GM18858 (cell line): ENCODE measurements around the gene ACAP3.

Experiments
- ATAC-seq: cut with Tn5 transposase; IDR thresholded peaks from one replicate; pipeline ENCODE4 v1.9.1; 2021; ENCODE audit not compliant: unreplicated experiment

Gene ACAP3

DNA sequence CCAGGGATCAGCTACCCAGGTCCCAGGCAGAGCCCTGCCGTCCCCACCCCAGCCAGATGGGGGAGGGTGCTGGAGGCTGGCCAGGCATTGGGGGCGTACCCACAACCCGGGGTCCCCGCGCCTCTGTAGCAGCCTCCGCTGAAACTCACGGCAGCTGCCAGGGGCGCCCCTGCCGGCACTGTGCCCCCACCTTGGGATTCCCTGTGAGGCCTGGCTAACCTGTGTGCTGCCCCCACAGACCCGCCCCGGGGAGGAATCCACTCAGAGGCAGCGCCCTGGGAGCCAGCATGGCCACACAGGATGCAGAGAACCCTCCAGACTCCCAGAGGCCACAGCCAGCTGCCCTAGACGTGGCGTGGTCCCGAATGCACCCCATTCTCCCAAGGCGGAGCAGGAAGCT, 37.7 kb upstream of the ACAP3 start:
- ATAC-seq, result no peak

DNA sequence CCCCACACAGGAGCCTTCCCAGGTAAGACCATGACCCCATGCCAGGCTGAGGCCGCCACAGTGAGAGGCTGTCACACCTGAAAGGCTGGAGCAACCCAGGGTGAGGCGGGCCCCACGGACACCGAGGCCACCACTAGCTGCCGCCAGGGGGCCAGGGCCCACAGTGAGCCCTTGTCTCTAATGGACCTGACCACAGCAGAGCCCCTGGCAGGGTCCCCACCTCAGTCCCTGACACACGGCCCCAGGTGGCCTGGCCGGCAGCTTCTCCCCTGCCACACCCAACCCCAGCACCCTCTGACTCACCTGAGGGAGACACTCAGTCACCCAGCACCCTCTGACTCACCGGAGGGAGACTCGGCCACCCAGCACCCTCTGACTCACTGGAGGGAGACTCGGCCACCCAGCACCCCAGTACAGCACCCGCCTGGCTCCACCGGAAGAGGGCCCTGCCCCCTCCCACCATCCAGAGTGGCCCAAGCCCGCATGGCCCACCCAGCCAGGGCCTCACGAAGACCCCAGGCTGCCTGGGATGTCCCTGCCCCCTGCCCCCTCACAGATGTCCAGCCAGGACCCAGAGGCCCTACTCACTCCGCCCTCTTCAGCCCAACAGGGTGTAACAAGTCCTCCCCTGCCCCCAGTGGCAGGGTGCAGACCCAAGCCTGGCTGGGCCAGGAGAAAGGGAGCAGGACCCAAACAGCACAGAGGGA, 37.1 kb upstream of the ACAP3 start:
- no peak for ATAC-seq

DNA sequence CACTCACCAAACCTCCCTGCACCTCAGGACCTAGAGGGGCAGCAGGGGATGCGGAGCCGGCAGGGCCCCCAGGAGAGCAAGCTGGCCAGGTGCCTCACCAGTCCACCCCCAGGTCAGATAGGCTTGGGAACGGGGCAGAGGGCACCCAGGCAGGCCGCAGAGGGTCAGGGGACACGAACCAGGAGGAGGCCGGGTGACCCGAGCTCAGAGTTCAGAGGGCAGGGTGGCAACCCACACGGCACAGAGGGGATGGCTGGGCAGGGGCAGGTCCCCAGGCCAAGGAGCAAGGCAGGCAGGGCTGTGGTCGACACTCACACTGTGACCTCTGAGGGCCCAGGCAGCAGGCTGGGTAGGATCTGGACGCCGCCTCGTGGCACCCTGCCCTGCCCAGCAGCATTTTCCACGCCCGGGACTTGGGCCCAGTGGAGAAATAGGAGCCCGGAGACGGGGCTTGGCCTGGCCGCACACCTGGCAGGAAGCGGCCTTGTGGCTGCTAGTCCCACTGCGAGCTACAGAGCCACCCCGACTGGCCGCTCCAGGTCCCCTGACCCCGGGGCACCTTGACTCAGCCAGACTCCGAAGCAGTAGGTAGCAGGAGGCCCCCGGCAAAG, 36.2 kb upstream of the ACAP3 start:
- ATAC-seq, result no peak

DNA sequence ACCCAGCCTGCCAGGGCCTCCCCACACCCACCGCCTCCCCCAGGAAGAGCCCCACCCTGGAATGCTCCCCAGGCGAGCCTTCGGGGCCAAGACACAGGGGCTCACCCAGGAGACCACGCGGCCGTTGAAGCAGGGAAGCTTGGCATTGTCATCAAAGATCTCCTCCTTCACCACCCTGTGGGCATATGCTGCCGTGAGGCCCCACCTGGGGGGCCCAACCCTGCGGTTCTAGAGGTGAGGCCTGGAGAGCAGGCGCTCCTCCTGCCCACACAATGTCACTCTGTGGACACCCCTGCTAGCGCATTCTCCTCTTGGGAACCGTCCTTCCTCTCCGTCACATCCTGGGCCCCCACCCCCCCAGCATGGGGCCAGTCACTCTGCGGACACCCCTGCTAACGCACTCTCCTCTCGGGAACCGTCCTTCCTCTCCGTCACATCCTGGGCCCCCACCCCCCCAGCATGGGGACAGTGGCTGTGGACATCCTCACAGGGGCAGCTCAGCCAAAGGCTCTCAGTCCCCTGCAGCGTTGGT, 34.9 kb upstream of the ACAP3 start:
- no peak for ATAC-seq

DNA sequence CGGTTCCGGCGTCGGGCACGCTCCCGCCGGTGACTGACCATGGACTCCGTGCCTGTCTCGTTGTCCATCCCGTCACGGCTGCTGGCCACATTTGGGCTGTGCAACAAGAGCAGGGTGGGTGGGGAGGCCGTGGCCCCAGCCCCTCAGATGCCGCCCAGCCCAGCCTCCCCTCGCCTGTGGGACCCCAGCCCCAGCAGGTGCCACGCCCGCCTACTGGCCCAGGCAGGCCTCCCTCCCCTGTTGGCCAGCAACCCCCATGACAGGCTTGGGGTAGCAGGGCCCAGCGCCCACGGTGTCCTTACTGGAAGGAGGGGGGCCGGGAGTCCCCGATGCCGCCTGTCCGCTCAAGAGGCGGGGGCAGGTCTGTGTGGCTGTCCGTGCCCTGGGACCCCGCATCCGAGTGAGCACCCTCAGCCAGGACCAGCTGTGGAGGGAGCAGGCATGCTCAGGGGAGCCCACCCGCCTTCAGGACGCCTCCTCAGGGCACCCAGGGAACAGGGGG, 34.4 kb upstream of the ACAP3 start:
- ATAC-seq, result no peak

DNA sequence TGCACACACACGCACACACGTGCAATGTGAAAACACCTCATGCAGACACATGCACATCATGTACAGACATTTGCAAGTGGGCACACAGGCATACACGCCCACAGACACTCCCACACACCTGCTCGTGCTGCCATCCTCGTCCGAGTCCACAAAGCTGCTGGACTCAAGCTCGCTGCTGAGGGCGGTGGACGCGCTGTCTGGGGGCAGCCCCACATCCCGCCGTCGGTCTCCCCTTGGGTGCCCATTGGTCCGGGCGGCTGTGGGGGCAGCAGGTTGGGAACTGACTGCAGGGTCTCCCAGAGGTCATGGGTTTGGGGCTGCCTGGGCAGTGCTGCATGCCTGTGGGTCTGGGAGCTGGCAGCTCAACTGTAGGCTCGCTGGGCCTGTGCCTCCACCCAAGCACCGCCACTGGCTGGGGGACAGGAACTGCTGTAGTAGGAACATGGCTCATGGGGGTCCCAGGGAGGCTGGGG, 33.9 kb upstream of the ACAP3 start:
- ATAC-seq, result no peak

DNA sequence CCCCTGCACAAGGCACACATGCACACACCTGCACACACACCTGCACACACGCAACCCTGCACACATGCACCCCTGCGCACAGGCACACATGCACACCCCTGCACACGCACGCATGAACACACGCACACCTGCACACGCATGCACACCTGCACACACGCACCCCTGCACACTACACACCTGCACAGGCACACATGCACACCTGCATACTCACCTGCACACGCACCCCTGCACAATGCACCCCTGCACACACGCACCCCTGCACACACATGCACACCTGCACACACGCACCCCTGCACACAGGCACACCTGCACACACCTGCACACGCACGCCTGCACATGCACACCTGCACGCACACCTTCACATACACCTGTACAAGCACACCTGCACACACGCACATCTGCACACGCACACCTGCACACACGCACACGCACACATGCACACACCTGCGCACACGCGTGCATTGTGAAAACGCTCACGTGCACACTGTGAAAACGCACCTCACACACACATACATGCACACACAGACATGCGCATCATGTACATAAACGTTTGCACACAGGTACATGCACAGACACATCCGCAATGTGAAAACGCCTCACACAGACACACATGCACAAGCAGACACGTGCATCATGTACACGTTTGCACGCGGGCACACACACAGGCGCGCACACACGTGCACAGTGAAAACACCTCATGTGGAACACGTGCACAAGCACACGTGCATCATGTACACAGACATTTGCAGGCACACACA, 33.2 kb upstream of the ACAP3 start:
- ATAC-seq, result no peak

DNA sequence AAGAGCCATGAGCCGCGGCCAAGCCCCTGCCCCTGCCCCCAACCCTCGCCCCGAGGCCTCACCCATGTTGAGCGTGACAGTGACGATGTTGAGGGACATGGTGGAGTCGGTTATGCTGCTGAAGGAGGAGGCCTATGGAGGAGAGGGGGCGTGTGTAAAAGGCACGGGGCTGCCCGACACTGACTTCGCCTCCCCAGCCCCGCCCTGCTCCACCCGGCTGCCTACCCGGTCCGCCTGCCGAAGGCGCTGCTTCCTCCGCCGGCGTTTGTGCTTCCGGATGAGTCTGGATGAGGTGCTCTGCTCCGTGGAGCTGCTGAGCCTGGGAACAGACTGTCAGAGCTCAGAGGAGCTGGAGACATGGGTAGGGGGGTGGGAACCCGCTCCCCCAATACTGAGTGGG, 32.5 kb upstream of the ACAP3 start:
- no peak for ATAC-seq

DNA sequence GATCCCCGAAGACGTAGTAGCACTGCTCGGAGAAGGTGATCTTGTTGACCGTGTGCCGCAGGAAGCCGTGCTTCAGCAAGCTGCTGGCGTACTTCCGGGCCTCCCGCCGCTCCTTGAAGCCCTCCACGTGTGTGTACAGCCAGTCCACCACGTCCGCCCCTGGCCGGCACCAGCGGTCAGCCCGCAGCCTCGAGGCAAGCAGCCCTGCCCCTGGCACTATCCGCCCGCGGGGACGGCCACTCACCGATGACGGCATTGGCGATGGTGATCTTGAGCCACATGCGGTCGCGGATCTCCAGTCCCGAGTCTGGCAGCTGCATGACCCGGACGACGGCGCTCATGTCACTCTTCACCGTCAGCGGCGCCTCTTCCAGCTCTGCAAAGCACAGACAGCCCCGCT, 30.5 kb upstream of the ACAP3 start:
- ATAC-seq, result no peak

DNA sequence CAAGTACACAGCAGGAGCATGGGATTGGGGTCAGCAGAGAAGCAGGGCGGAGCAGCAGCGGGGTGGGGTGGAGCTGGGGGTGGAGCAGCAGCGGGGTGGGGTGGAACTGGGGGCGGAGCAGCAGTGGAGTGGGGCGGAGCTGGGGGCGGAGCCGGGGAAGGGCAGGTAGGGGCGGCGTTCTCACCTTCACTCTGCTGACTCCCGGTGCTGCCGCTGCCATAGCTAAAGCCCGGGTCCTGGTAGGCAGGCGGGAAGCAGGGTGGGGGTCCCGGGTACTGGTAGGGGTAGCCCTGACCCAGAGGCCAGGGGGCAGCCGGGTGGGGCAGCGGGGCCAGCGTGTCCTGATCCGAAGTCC, 30.0 kb upstream of the ACAP3 start:
- no peak for ATAC-seq

DNA sequence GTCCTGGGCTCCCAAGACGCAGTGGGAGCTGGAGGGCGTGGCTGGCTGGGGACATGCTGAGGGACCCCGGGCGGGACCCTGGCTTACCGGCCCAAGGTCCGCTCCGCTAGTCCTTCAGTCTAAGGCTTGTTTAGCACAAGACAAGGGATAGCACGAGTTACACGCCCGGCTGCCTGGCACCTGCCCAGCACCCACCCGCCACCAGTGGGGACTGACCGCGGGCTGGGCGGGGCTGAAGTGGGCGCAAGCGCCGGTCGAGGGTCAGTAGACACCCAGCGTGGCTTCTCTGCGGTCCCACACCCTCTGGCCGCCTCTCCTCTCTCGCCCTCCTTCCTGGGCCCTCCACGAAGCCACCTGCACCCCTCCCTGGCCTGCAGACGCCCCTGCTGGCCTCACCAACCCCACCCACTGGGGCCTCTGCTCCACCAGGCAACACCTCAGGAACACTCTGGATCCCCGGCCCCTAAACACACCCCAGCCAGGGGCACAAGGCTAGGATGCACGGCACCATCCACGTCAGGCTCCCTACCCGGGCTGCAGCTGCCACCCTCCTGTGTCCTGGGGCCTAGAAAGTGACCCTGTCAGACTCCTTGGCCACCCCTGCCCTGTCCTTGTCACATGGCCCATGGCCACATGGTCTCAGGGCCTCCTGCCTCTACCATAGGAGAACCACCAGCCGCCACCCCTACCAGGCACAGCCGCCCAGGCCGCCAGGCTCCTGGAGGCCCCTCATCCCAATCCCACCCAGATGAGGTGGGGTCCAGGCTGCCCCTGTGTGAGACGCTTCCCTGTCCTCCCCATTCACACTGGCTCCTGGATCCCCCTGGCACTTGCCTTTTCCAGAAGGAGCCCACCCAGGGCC, 29.4 kb upstream of the ACAP3 start:
- ATAC-seq, result no peak

DNA sequence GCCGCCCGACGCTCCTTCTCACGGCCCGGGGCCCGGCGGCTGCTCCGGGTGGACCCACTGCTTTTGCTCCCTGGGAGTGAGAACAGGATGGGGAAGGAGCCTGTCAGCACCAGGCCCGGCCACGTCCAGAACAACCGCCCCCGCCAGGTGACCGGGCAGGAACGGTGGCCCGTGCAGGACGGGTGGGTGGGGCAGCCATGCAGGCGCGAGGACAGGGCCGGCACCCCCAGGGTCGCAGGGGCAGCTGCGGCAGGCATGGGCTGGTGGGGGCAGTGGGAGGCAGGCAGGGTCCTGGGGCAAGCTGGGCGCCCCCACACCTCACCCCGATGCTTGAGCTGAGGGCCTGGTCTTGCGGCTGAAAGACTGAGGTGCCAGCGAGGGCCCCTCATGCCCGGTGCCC, 28.7 kb upstream of the ACAP3 start:
- ATAC-seq, result no peak

DNA sequence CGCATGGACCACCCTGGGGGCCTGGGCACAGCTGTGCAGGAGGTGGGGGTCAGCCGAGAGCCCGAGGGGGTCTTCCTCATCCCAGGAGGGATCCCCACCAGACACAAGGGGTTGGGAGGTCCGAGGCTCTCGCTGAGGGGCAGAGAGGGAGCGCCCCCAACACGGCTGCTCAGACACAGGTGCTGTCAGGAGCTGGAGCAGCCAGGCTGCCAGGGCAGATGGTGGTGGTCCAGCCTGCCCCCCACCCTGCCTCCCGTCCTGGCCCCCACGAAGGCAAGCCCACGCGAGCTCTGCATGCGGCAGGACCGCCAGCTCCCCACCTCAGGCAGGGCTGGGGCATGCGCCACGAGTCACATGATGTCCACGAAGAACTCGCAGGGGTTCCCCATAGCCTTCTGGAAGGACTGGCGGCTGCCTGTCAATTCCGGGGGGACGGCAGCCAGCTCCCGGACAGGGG, 28.1 kb upstream of the ACAP3 start:
- no peak for ATAC-seq

DNA sequence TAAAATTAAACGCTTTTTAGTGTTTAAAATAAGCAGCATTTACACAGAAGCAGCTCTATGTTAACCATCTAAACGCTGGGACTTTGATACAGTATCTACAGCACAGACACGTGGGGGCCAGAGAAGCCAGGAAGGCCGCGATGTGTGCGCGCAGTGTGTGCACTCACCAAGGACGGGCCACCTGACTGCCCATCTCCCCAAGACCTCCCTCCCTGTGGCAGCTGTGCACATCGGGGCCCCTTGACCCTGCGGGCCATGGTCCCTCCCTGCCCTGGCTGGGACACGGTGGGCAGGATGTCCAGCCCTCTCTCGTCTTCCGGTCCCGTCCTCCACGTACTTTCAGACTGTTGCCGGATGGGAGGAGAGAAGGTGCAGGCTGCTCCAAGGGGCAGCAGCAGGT, 27.6 kb upstream of the ACAP3 start:
- no peak for ATAC-seq

DNA sequence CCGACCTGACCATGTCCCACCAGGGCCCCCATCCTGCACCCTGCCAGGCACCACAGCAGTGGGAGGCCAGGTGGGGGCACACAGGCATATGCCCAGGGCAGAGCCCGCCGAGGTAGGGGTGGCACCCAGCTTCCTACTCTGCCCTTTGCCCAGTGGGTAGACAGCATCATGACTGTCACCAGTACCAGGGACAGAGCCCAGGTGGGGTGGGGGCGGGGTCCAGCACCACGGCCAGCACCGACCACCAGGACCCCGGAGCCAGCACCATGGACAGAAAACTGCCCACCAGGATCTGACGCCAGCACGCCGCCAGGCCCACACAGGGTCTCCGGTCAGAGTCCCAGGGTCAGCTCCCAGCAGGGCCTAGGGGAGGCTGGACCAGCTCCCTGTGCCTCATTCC, 27.1 kb upstream of the ACAP3 start:
- ATAC-seq, result no peak

DNA sequence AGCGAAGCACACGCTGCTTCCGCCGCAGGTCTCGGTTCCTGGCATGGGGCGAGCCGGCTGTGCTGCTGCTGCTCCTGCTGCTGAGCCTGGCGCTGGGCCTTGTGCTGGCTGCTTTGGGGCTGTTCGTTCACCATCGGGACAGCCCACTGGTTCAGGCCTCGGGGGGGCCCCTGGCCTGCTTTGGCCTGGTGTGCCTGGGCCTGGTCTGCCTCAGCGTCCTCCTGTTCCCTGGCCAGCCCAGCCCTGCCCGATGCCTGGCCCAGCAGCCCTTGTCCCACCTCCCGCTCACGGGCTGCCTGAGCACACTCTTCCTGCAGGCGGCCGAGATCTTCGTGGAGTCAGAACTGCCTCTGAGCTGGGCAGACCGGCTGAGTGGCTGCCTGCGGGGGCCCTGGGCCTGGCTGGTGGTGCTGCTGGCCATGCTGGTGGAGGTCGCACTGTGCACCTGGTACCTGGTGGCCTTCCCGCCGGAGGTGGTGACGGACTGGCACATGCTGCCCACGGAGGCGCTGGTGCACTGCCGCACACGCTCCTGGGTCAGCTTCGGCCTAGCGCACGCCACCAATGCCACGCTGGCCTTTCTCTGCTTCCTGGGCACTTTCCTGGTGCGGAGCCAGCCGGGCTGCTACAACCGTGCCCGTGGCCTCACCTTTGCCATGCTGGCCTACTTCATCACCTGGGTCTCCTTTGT, 26.0 kb upstream of the ACAP3 start:
- no peak for ATAC-seq

DNA sequence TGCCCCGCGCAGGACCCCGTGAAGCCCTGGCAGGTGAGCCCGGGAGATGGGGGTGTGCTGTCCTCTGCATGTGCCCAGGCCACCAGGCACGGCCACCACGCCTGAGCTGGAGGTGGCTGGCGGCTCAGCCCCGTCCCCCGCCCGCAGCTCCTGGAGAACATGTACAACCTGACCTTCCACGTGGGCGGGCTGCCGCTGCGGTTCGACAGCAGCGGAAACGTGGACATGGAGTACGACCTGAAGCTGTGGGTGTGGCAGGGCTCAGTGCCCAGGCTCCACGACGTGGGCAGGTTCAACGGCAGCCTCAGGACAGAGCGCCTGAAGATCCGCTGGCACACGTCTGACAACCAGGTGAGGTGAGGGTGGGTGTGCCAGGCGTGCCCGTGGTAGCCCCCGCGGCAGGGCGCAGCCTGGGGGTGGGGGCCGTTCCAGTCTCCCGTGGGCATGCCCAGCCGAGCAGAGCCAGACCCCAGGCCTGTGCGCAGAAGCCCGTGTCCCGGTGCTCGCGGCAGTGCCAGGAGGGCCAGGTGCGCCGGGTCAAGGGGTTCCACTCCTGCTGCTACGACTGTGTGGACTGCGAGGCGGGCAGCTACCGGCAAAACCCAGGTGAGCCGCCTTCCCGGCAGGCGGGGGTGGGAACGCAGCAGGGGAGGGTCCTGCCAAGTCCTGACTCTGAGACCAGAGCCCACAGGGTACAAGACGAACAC, 25.2 kb upstream of the ACAP3 start:
- ATAC-seq, result no peak

DNA sequence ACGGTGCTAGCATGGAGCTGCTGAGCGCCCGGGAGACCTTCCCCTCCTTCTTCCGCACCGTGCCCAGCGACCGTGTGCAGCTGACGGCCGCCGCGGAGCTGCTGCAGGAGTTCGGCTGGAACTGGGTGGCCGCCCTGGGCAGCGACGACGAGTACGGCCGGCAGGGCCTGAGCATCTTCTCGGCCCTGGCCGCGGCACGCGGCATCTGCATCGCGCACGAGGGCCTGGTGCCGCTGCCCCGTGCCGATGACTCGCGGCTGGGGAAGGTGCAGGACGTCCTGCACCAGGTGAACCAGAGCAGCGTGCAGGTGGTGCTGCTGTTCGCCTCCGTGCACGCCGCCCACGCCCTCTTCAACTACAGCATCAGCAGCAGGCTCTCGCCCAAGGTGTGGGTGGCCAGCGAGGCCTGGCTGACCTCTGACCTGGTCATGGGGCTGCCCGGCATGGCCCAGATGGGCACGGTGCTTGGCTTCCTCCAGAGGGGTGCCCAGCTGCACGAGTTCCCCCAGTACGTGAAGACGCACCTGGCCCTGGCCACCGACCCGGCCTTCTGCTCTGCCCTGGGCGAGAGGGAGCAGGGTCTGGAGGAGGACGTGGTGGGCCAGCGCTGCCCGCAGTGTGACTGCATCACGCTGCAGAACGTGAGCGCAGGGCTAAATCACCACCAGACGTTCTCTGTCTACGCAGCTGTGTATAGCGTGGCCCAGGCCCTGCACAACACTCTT, 24.5 kb upstream of the ACAP3 start:
- no peak for ATAC-seq
